ELR (cell line): ENCODE data around the gene CNIH3.
"Not testable (repeated sequence)": the region's sequence is repeated elsewhere in the genome, so short reads cannot be mapped to it uniquely, and the experiment has no call there.

Experiments used
- DNase-seq: peaks from one replicate; pipeline ENCODE4 v3.0.0-alpha.2; 2015; ENCODE audit warnings: low read depth

Gene CNIH3

DNA sequence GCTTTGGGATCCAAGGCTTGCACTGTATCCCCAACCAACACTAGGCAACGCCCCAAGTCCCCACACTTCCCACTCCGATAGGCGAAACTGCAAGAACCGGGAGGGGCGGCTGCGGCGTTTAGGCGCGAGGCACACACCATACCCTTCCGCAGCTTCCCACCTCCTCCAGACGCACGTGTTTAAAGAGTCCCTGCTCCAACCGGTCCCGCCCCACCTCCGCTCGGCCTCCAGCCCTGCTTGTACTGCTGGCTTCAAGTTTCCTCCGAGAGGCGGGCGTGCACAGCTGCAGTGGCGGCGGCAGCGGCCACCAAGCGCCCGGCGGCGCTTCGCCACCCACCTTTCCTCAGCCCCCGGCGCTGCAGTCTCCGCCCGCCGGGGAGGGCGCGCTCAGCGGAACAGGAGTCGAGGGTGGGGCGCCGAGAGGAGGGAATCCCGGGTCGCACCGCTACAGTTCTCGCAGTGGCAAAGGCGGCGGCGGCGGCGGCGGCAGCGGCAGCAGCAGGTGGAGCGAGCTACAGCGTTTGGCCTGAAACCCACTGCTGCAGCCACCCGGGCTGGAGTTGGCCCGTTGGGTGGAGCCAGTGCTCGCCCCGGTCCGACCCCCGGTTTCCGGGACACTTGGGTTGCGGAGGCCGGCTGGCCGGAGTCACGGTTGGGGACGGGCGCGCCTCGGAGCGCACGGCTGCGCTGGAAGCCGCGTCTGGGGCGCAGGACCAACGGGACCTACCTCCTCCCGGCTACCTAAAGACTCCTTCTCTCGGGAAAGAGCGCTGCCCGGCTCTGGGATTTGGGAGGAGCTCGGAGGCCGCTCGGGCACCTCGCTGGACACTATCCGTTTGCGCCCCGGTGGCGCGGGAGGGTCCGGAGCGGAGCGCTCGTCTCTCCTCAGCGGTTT lies at the start of gene CNIH3:
CNIH3 (plus strand) TSS at position 457 of the 895 bp plus-strand sequence. CDS start 858 bp downstream, outside the sequence.
- peak; percentile 86 for DNase-seq

GRCh38 chr1:224566492-224566891 lies 49.6 kb upstream of the CNIH3 start:
- DNase-seq = not testable (repeated sequence)

DNA sequence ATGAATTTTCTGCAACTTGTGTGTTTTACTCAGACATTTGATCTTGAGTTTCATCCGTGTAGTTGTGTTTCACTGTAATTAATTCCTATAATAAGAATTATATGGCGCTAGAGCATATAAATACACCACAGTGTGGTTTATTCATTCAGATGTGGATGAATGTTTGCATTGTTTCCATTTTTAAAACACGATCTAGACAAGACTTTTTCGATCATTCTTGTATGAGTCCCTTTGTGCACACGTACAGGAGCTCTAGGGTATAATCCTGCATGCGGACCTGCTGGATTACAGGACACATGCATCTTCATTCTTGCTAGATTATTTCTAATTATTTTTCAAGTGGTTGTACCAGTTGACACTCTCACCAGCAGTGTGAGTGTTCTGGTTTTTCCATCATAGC lies 46.8 kb upstream of the CNIH3 start:
- DNase-seq = no peak

DNA sequence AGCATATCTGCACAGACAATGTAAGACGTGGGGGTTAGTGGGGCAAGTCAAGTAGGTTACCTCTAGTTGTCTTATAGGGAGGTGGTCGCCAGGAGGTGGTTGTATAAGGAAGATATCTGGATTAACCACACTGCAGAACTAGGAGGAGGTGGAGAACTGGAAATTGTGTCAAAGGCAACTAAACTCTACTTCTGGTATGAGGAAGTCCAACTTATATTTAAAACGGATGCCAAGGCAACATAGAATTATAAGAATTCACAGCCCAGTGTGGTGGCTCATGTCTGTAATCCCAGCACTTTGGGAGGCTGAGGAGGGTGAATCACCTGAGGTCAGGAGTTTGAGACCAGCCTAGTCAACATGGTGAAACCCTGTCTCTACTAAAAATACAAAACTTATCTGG lies 44.1 kb upstream of the CNIH3 start:
- DNase-seq = peak; percentile 54

DNA sequence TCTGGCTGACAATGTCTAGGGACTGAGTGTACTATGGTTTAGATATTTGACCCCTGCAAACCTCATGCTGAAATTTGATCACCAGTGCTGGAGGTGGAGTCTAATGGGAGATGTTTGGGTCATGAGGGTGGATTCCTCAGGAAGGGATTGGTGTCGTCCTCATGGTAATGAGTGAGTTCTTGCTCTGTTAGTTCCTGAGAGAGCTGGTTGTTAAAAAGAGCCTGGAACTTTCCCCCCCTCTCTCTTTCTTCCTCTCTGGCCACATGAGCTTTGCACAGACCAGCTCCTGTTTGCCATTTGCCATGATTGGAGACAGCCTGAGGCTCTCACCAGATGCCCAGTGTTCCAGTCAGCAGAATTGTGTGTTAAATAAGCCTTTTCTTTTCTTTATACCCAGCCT lies 36.6 kb upstream of the CNIH3 start:
- peak; percentile 53 for DNase-seq

GRCh38 chr1:224580006-224580405 lies 36.1 kb upstream of the CNIH3 start:
- DNase-seq = no peak

- no peak for DNase-seq
These were observed 34.1 kb upstream of the CNIH3 start for GRCh38 chr1:224582041-224582440.

- no peak for DNase-seq
These were observed 32.3 kb upstream of the CNIH3 start for GRCh38 chr1:224583774-224584173.

- no peak for DNase-seq
These were observed 31.1 kb upstream of the CNIH3 start for GRCh38 chr1:224585051-224585450.

DNA sequence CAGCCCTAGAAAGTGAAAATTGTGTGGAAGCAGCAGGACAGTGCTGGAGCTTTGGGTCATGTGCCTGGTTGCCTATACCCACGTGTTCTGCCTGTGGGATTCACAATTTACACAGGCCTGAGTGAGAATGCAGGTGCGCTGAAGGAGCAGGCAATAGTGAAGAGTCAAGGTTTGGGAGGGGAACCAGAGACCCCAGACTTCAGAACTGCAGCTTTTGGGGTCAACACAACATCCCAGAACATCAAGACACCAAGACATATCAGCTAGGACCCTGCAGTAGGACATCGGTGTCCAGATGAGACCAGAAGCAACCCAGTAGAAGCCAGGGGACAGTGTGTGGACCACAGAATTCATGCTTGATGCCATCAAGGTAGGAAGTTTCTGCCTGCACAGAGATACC lies 29.1 kb upstream of the CNIH3 start:
- DNase-seq = no peak

GRCh38 chr1:224588515-224588914 lies 27.6 kb upstream of the CNIH3 start:
- no peak for DNase-seq

- DNase-seq = peak; percentile 55
These were observed 27.1 kb upstream of the CNIH3 start for GRCh38 chr1:224589006-224589405.

GRCh38 chr1:224591326-224591725 lies 24.8 kb upstream of the CNIH3 start:
- DNase-seq = no peak

GRCh38 chr1:224592636-224593582 lies 23.2 kb upstream of the CNIH3 start:
- DNase-seq = peak; percentile 86

DNA sequence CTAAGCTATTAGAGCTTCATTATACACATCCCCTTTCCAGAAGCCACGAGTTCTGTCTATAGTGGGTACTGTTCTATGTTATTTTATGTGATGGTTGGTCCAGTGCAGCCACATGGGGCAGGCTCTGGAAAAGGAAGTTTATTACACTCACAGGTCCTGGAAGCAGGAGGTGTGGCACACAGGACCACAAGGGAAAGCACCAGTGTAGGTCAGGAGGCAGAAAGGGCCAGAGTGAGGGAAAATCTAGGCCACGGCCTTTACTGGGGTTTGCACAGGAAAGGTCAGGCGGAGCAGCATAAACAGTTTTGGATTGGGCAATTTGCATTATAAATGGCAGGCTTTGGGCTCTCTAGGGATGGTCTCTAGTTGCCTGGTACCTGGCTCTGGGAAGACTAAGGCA lies 21.8 kb upstream of the CNIH3 start:
- DNase-seq = no peak

- no peak for DNase-seq
These were observed 21.3 kb upstream of the CNIH3 start for GRCh38 chr1:224594851-224595250.

- no peak for DNase-seq
These were observed 10.5 kb upstream of the CNIH3 start for GRCh38 chr1:224605482-224606181.

GRCh38 chr1:224607188-224608148 lies 8.6 kb upstream of the CNIH3 start:
- DNase-seq = no peak

DNA sequence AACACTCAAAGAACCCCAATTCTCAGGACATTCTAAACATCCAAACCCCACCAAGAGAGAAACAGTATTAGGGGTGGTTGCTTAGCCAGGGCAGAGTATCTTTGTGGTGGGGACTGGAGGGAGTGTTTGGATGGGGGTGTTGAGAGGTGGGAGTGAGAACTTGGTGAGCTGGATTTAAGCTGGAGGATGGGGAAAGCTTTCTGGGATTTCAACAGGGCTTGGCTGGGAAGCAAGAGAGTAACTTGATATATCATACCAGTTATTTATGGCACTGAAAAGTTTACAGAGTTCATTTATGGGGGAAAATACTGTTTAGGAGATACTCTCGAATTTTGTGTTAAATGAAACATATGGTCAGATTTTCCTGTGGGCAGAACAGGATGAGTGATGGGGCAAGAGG lies 6.8 kb upstream of the CNIH3 start:
- DNase-seq = no peak

DNA sequence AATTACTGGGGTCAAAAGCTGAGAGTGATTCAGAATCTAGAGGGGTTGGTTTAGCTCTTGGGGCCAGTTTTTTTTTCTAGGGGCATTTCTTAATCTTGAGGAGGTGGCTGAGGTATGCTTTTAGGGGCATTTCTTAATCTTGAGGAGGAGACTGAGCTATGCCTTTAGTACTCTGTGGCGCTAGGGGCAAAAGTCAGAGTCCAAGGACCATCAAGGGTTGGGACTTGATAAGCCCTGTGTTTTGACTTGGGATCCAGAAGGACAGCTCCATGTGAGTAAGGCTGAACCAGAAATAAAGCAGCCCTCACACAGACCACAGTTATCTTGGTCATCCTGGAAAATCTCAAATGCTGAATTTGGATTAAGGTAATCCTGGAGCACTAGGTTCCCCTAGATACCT lies 3.9 kb upstream of the CNIH3 start:
- no peak for DNase-seq

DNA sequence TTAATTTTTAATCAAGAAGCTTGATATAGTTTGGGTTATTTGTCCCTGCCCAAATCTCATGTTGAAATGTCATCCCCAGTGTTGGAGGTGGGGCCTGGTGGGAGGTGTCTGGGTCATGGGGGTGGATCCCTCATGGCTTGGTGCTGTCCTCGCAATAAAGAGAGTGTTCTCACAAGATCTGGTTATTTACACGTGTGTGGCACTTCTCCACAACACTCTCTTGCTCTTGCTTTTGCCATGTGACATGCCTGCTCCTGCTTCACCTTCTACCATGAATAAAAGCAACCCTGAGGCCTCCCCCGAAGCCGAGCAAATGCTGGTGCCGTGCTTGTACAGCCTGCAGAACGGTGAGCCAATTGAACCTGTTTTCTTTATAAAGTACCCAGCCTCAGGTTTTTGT lies 2.6 kb upstream of the CNIH3 start:
- no peak for DNase-seq
